K562 (cell line): ENCODE measurements around the gene AAK1. TPM values are rescaled to one million over a fixed set of nuclear protein-coding genes. Genes with fewer than 3 reads are reported as not detected.

Experiments
- ATAC-seq: fragments of 200-7000 bp; cut with Tn5 transposase; 3 replicates; pipeline ENCODE4 v1.9.1; 2020; ENCODE audit warnings: moderate library complexity
- BruUV-seq: library from RNA; stranded (reverse); fragments of 400-500 nt; replicated peaks from 2 replicates; lab custom pipeline; 2021; lab: Mats Ljungman, UMichigan
- CTCF ChIA-PET: fragments of 300-600 bp; formaldehyde crosslinking; extraction: SDS; loops from one replicate; lab custom pipeline; 2021; ENCODE audit warnings: low intra/inter-chr PET ratio; lab: Yijun Ruan, JAX
- POLR2A ChIA-PET: fragments of 300-600, 350-650 bp; sonication (Branson Sonifier 250); formaldehyde crosslinking; extraction: SDS; loops from one replicate; lab custom pipeline; 2021; ENCODE audit warnings: antibody characterized with exemption, inconsistent platforms; lab: Yijun Ruan, JAX
- DNase-seq, 4 experiments: peaks; one replicate each; pipeline versions ENCODE4 v3.0.0 to v3.0.0-alpha.2; 2011 to 2018; ENCODE audit warnings: low spot score in 3 of 4, mixed read lengths in 3 of 4; ENCODE audit errors: extremely low read depth in 1 of 4
- FAIRE-seq: peaks from 2 replicates; lab custom pipeline; 2011; peaks lifted over from hg19 to GRCh38; lab: Jason Lieb, UNC
- H2AFZ ChIP-seq: 2 replicates; pipeline ENCODE4 v1.6.0; 2011; ENCODE audit warnings: low read depth, low read length, control low read depth, inconsistent platforms
- H3K27ac ChIP-seq: fragments of 200-600 bp; 3 replicates; pipeline ENCODE4 v1.8.0; 2011; ENCODE audit warnings: low read depth, mild to moderate bottlenecking, control low read depth, inconsistent platforms, low read length, moderate library complexity, mixed read lengths; ENCODE audit errors: extremely low read depth
- H3K27me3 ChIP-seq, 2 experiments: fragments of 300-600 bp in 1 of 2; 2 replicates in 1 of 2; 3 replicates in 1 of 2; pipeline versions ENCODE4 v1.6.0 to v1.8.0; 2011; ENCODE audit warnings: inconsistent platforms in 2 of 2, low read length in 2 of 2, mild to moderate bottlenecking in 1 of 2, mixed read lengths in 1 of 2, moderate library complexity in 1 of 2; ENCODE audit not compliant: control insufficient read depth in 2 of 2, insufficient read depth in 2 of 2
- H3K36me3 ChIP-seq: fragments of 300-600 bp; 3 replicates; pipeline ENCODE4 v1.8.0; 2011; ENCODE audit warnings: mild to moderate bottlenecking, low read length, inconsistent platforms; ENCODE audit not compliant: control insufficient read depth, insufficient read depth
- H3K4me1 ChIP-seq, 2 experiments: fragments of 200-600 bp in 1 of 2; replicated peaks in 1 of 2; 2 replicates in 1 of 2; 3 replicates in 1 of 2; pipeline versions ENCODE4 v1.5.1 to v1.8.0; 2011; ENCODE audit warnings: inconsistent platforms in 2 of 2, low read length in 2 of 2, mild to moderate bottlenecking in 1 of 2, mixed read lengths in 1 of 2, moderate library complexity in 1 of 2; ENCODE audit not compliant: control insufficient read depth in 2 of 2, insufficient read depth in 2 of 2
- H3K4me2 ChIP-seq: 2 replicates; pipeline ENCODE4 v1.6.1; 2011; ENCODE audit warnings: low read length, control low read depth, inconsistent platforms, mixed read lengths; ENCODE audit not compliant: insufficient read depth
- H3K4me3 ChIP-seq: fragments of 200-600 bp; sonication (generic), shearing (Covaris generic); 2 replicates; pipeline ENCODE4 v1.5.1; 2016; ENCODE audit warnings: control low read depth, inconsistent platforms
- H3K79me2 ChIP-seq: fragments of 200-600 bp; 3 replicates; pipeline ENCODE4 v1.8.0; 2011; ENCODE audit warnings: low read length, inconsistent platforms; ENCODE audit not compliant: control insufficient read depth, insufficient read depth
- H3K9ac ChIP-seq, 2 experiments: 2 replicates each; pipeline versions ENCODE4 v1.6.0 to v1.6.1; 2011; ENCODE audit warnings: low read depth in 2 of 2, low read length in 2 of 2, control low read depth in 1 of 2, inconsistent platforms in 1 of 2, mild to moderate bottlenecking in 1 of 2, mixed read lengths in 1 of 2; ENCODE audit not compliant: insufficient read depth in 1 of 2
- H3K9me1 ChIP-seq: one replicate; pipeline ENCODE4 v1.6.0; 2011; ENCODE audit warnings: inconsistent platforms, mild to moderate bottlenecking, low read length, moderate library complexity; ENCODE audit not compliant: control insufficient read depth, insufficient read depth
- H3K9me3 ChIP-seq: replicated peaks from 2 replicates; pipeline ENCODE4 v1.5.1; 2011; ENCODE audit warnings: low read depth, low read length, inconsistent platforms; ENCODE audit not compliant: control insufficient read depth, insufficient read depth
- H4K20me1 ChIP-seq: replicated peaks from 2 replicates; pipeline ENCODE4 v1.6.1; 2011; ENCODE audit warnings: low read length, inconsistent platforms, mixed read lengths; ENCODE audit not compliant: control insufficient read depth, insufficient read depth
- BACH1 ChIP-seq: fragments of 200-800 bp; sonication (Bioruptor generic); IDR thresholded peaks from 2 replicates; pipeline ENCODE4 v1.6.1; 2016; ENCODE audit warnings: missing genetic modification characterization, missing compliant biosample characterization
- BRD4 ChIP-seq: fragments of 200-600 bp; sonication (generic); IDR thresholded peaks from 2 replicates; pipeline ENCODE4 v1.6.1; 2017; ENCODE audit warnings: inconsistent platforms
- CSDE1 ChIP-seq, 2 experiments: fragments of 450-650 bp; IDR thresholded peaks; 2 replicates each; pipeline ENCODE4 v1.6.1; 2016; ENCODE audit warnings: mild to moderate bottlenecking in 1 of 2
- DMBX1 ChIP-seq: fragments of 250-450 bp; sonication (Bioruptor Pico); IDR thresholded peaks from 2 replicates; pipeline ENCODE4 v1.8.0; 2022; ENCODE audit warnings: inconsistent platforms, mild to moderate bottlenecking, moderate library complexity, borderline replicate concordance
- ETV1 ChIP-seq: fragments of 450-650 bp; conservative IDR thresholded peaks from 2 replicates; pipeline ENCODE4 v1.6.1; 2016; ENCODE audit warnings: missing genetic modification characterization, control low read depth, low read depth, missing compliant biosample characterization
- NFIX ChIP-seq: fragments of 250-450 bp; sonication (Bioruptor Pico); IDR thresholded peaks from 2 replicates; pipeline ENCODE4 v1.4.0; 2020; ENCODE audit warnings: low read depth, mild to moderate bottlenecking, moderate library complexity
- PHTF2 ChIP-seq: fragments of 250-450 bp; sonication (Bioruptor Pico); IDR thresholded peaks from 2 replicates; pipeline ENCODE4 v1.5.0; 2021; ENCODE audit warnings: mild to moderate bottlenecking
- POLR2H ChIP-seq: IDR thresholded peaks from 2 replicates; pipeline ENCODE4 v1.6.1; 2016; ENCODE audit warnings: missing genetic modification characterization, low read depth, mild to moderate bottlenecking, control low read depth, missing compliant biosample characterization, moderate library complexity
- RBM14 ChIP-seq: fragments of 200-400 bp; formaldehyde crosslinking; IDR thresholded peaks from 2 replicates; pipeline ENCODE4 v1.6.1; 2018; ENCODE audit warnings: low read depth, mild to moderate bottlenecking, low read length, moderate library complexity, borderline replicate concordance; ENCODE audit not compliant: insufficient read depth
- SMAD1 ChIP-seq: fragments of 150-350 bp; IDR thresholded peaks from 2 replicates; pipeline ENCODE4 v1.6.1; 2014; ENCODE audit warnings: low read length, low read depth; ENCODE audit not compliant: partially characterized antibody
- TCF3 ChIP-seq: sonication (generic); formaldehyde crosslinking; IDR thresholded peaks from 2 replicates; pipeline ENCODE4 v1.4.0; 2020; ENCODE audit warnings: mild to moderate bottlenecking, missing genetic modification reagents
- USF1 ChIP-seq: sonication (generic); formaldehyde crosslinking; IDR thresholded peaks from 2 replicates; pipeline ENCODE4 v1.9.0; 2022; ENCODE audit warnings: mild to moderate bottlenecking, missing genetic modification reagents
- VEZF1 ChIP-seq: fragments of 200-800 bp; sonication (Bioruptor generic); IDR thresholded peaks from 2 replicates; pipeline ENCODE4 v1.6.1; 2017; ENCODE audit warnings: missing genetic modification characterization, missing compliant biosample characterization
- ZNF274 ChIP-seq: IDR thresholded peaks from 2 replicates; pipeline ENCODE4 v1.6.1; 2011; ENCODE audit warnings: low read depth, mild to moderate bottlenecking, low read length, moderate library complexity, borderline replicate concordance
- ZNF696 ChIP-seq: fragments of 250-450 bp; sonication (Bioruptor Pico); conservative IDR thresholded peaks from 2 replicates; pipeline ENCODE4 v1.4.0; 2020; ENCODE audit warnings: mild to moderate bottlenecking, moderate library complexity
- ZNF717 ChIP-seq: fragments of 250-450 bp; sonication (Bioruptor Pico); IDR thresholded peaks from 2 replicates; pipeline ENCODE4 v1.5.0; 2021
- WGBS: fragments of 100-300 bp; shearing (Covaris generic); methylation state at CpG from one replicate; pipeline ENCODE4 v1.1.6; 2016; ENCODE audit warnings: low coverage, mixed read lengths; ENCODE audit not compliant: insufficient coverage; ENCODE audit errors: missing lambda C conversion rate; 5-methylcytosine and 5-hydroxymethylcytosine counted together
- in situ Hi-C: fragments of 300-500 bp; cut with MboI; formaldehyde crosslinking; loops from 4 replicates; pipeline ENCODE4 v1.15.0; 2018; ENCODE audit warnings: inconsistent platforms, mixed read lengths
- intact Hi-C: fragments of 100-400 bp; cut with micrococcal nuclease; formaldehyde crosslinking; loops from 2 replicates; pipeline ENCODE4 v1.14.2; 2022
- polyA plus RNA-seq, 8 experiments: library from polyadenylated mRNA; depleted of rRNA in 4 of 8; stranded (reverse) in 5 of 8; unstranded in 3 of 8; fragments of >200 nt; fragmentation: Nextera tagmentation in 2 of 8; fragmentation: Illumina TruSeq in 1 of 8; extraction: Ambion mirVana in 2 of 8; extraction: Trizol in 1 of 8; gene quantifications; 2 replicates each; pipeline versions ENCODE4 v1.2.1 to v1.2.3, GENCODE V29; 2011 to 2014; ENCODE audit warnings: inconsistent platforms in 1 of 8, missing spikeins in 1 of 8
- total RNA-seq, 7 experiments: library from RNA; depleted of rRNA in 6 of 7; stranded (reverse); fragments of >200 nt in 6 of 7; fragmentation: Illumina TruSeq in 2 of 7; extraction: Trizol in 2 of 7; gene quantifications; 2 replicates each; pipeline versions ENCODE4 v1.2.1 to v1.2.3, GENCODE V29; 2011 to 2021; ENCODE audit warnings: low replicate concordance in 1 of 7

The AAK1 gene
- total and polyA plus RNA-seq, 9 of the 15 experiments (the other 6 are each of a cell fraction or from before 2014, with no cell fraction given) = 0.89 to 17.1 (median 6.0) TPM

- ATAC-seq (no peak), FAIRE-seq (no peak), DNase-seq (no peak)
- no peaks in the 10 kb centered on the region for H3K36me3 ChIP-seq
- no peak overlapping the region for H3K9ac ChIP-seq
- WGBS = 46% methylated on average over 2 of the region's 2 CpGs
- H2AFZ ChIP-seq = no peak overlapping the region
- intact Hi-C loops = no loop called here
- no peaks in the 10 kb centered on the region for H3K79me2 ChIP-seq
- H3K9me3 ChIP-seq = no peaks in the 10 kb centered on the region
- no peaks in the 10 kb centered on the region for H4K20me1 ChIP-seq
- H3K4me3 ChIP-seq = no peak overlapping the region
- no peak for TF ChIP-seq SMAD1
- TF ChIP-seq, all 486 proteins: peak for 0
- Histone ChIP-seq H3K4me1 (no peaks in the 10 kb centered on the region), H3K9me1 (no peaks in the 10 kb centered on the region), H3K27ac (no peak overlapping the region), H3K27me3 (no peaks in the 10 kb centered on the region), H3K4me2 (no peak overlapping the region)
- in situ Hi-C loops = no loop called here
- CTCF ChIA-PET = no interaction called here
- POLR2A ChIA-PET = interaction anchor here (0.8 kb wide), 1 partner anchor 9 kb away, joined by 3 read pairs; no protein-coding TSS in a partner anchor
- BruUV-seq = no TSS peak
These were observed 168.9 kb downstream of the AAK1 start for GRCh38 chr2:69474688-69475087.

GRCh38 chr2:69471793-69472192, 171.7 kb downstream of the AAK1 start:
- Histone ChIP-seq H3K9ac (no peak overlapping the region), H4K20me1 (no peaks in the 10 kb centered on the region), H3K4me2 (no peak overlapping the region), H2AFZ (no peak overlapping the region), H3K9me1 (no peaks in the 10 kb centered on the region), H3K9me3 (no peaks in the 10 kb centered on the region), H3K36me3 (no peaks in the 10 kb centered on the region), H3K27ac (no peak overlapping the region), H3K27me3 (no peaks in the 10 kb centered on the region), H3K4me3 (no peak overlapping the region), H3K4me1 (no peaks in the 10 kb centered on the region), H3K79me2 (no peaks in the 10 kb centered on the region)
- in situ Hi-C loops (no loop called here), intact Hi-C loops (no loop called here)
- DNase-seq (no peak), FAIRE-seq (no peak), ATAC-seq (no peak)
- POLR2A ChIA-PET = no interaction called here
- no TSS peak for BruUV-seq
- CTCF ChIA-PET = no interaction called here
- 42% methylated on average over 2 of the region's 2 CpGs for whole genome bisulfite sequencing
- no peak for TF ChIP-seq ETV1 (tag)
- TF ChIP-seq POLR2H = no peak
- TF ChIP-seq TCF3 (CRISPR knock-in tag) = no peak
- TF ChIP-seq RBM14 = no peak
- TF ChIP-seq ZNF274 = no peak
- no peak for TF ChIP-seq BACH1
- no peak for TF ChIP-seq PHTF2 (CRISPR knock-in tag)
- TF ChIP-seq NFIX (CRISPR knock-in tag) = no peak
- no peak for TF ChIP-seq CSDE1 (IDR thresholded peaks at IDR 0.05)
- TF ChIP-seq BRD4 = no peak
- no peak for TF ChIP-seq VEZF1
- no peak for TF ChIP-seq USF1
- no peak for TF ChIP-seq ZNF696 (CRISPR knock-in tag)
- no peak for TF ChIP-seq DMBX1 (CRISPR knock-in tag)
- TF ChIP-seq ZNF717 (CRISPR knock-in tag) = no peak
